ENCODE measurements around the gene OPA3.

DNA sequence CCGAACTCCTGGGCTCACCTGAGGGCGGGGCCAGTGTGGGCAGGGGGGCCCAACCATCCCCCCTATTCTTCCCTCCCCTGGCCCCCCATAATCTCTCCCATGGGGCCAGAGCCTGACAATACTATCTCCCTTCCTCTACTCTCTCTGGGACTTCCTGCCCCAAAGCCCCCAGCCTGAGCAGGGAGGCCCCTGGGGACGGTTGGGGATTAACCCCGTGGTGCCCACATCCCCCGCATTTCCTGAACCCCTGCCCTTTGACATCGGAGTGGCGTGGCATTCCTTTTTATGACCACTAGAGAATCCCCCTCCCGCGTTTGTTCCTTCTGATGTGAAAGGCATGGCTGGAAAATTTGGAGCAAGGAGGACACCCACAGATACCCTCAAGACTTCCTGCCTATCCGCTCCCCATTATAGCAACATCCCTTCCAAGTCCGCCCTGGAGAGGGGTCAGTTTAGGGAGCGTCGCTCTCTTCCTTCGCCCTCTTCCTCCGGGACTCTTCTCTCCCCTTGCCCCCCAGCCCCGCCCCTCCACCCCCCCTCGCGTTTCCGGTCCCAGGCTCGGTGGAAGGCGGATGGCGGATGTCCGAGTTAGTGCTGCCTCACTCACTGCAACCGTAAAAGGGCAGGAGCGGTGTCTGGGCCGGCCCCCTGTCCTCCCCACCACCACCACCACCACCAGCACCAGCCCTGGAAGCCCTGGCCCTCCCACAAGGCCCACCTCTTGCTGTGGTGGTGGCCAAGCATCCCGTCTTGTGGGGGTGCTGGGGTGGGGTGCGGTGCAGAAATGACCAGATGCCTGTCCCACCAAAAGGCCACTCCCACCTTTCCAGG lies 75.5 kb downstream of the OPA3 start:
- peak in 2 of 3 donors; percentile 69 to 81 for TF ChIP-seq POLR2AphosphoS5 (IDR thresholded peaks at IDR 0.05)
- no peak for TF ChIP-seq POLR2A (IDR thresholded peaks at IDR 0.05)

All from spleen (tissue), 3 donors.